Measurements from ENCODE around the gene CRYBG3. TPM values are rescaled to one million over a fixed set of nuclear protein-coding genes. Genes with fewer than 3 reads are reported as not detected.
A peak's percentile ranks its signal among the peaks of the same experiment; 100 is the strongest.

CRYBG3 gene
- polyA plus RNA-seq, 1 donor (not counting 4 experiments of a cell fraction or from before 2014, with no cell fraction given) = 6.9 TPM

DNA sequence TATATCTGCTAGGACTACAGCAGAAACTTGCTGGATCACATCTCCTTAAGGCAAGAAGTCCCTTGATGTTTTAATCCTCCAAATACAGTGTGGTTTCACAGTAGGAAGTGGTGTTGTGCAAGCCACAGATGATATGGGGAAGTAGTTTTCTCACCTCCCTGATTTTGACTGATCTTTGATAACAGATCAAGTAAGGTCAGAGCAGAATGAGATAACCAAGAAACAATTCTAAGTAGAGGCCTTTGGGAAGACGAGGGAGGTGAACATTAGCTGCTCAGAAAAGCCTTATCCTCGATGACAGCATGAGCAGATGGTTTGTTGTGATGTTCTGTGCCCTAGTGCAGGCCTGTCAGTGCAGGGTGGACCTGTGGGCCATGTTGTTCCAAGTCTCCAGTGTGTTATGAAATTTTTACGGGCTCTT lies 89.1 kb downstream of the CRYBG3 start:
- H3K4me2 ChIP-seq (ENCODE audit: control insufficient read depth, extremely low read depth, insufficient read depth, low read depth, low read length) = no peak overlapping the region
- H3K9me1 ChIP-seq (ENCODE audit: control insufficient read depth, extremely low read depth, insufficient read depth, low read length) = no peaks in the 10 kb centered on the region
- no peaks in the 10 kb centered on the region for H3K79me2 ChIP-seq (ENCODE audit: control insufficient read depth, insufficient read depth, low read length)
- peak; percentile 41 for FAIRE-seq
- H3K4me3 ChIP-seq (ENCODE audit: control insufficient read depth in 2 of 3, extremely low read depth in 1 of 3, insufficient read depth in 2 of 3, low read depth in 1 of 3, low read length in 3 of 3) = no peak overlapping the region
- no peak overlapping the region for H3K9ac ChIP-seq (ENCODE audit: control insufficient read depth, extremely low read depth, insufficient read depth, low read length)
- H3K27ac ChIP-seq (ENCODE audit: control insufficient read depth, insufficient read depth, low read length) = no peak overlapping the region
- DNase-seq (ENCODE audit: low read depth, low spot score) = no peak
- no peaks in the 10 kb centered on the region for H3K9me3 ChIP-seq (ENCODE audit: control insufficient read depth, low read depth, low read length)
- H3K36me3 ChIP-seq (ENCODE audit: control insufficient read depth in 2 of 2, extremely low read depth in 1 of 2, insufficient read depth in 2 of 2, low read length in 2 of 2) = no peaks in the 10 kb centered on the region
- TF ChIP-seq EZH2 (IDR thresholded peaks at IDR 0.05; ENCODE audit: low read length) = no peak
- no peak overlapping the region for H2AFZ ChIP-seq (ENCODE audit: control insufficient read depth, low read length)
- no peaks in the 10 kb centered on the region for H4K20me1 ChIP-seq (ENCODE audit: control insufficient read depth, extremely low read depth, insufficient read depth, low read length)
- H3K4me1 ChIP-seq (ENCODE audit: control insufficient read depth, extremely low read depth, insufficient read depth, low read length) = peaks cover 17% of the 10 kb centered on the region
- no peaks in the 10 kb centered on the region for H3K27me3 ChIP-seq (ENCODE audit: control insufficient read depth, extremely low read depth, insufficient read depth, low read length)
- dilution Hi-C loops (cut with MboI; ENCODE audit: extremely low pct_ligation_motif_present, low sequenced_read_pairs) = no loop called here

DNA sequence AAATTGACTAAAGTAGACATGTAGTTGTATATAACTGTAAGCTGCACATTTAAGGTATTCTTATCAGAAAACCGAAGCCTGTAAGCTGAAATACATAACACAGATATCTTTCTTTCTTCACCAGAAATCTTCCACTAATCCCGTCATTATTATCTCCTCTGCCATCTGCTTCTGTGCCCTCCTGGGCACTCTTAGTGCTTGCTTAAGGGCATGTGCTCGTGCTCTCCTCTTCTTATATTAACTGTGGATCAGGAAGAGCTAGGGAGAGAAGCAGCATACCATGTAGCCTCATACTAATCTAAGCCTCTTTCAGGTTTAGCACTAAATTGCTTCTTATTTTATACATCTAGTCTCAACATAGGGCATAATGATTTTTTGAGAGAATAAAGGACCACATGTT lies 89.6 kb downstream of the CRYBG3 start:
- no peaks in the 10 kb centered on the region for H3K36me3 ChIP-seq (ENCODE audit: control insufficient read depth in 2 of 2, extremely low read depth in 1 of 2, insufficient read depth in 2 of 2, low read length in 2 of 2)
- H3K9ac ChIP-seq (ENCODE audit: control insufficient read depth, extremely low read depth, insufficient read depth, low read length) = no peak overlapping the region
- H3K4me2 ChIP-seq (ENCODE audit: control insufficient read depth, extremely low read depth, insufficient read depth, low read depth, low read length) = no peak overlapping the region
- H3K27ac ChIP-seq (ENCODE audit: control insufficient read depth, insufficient read depth, low read length) = no peak overlapping the region
- TF ChIP-seq, protein P1, sequence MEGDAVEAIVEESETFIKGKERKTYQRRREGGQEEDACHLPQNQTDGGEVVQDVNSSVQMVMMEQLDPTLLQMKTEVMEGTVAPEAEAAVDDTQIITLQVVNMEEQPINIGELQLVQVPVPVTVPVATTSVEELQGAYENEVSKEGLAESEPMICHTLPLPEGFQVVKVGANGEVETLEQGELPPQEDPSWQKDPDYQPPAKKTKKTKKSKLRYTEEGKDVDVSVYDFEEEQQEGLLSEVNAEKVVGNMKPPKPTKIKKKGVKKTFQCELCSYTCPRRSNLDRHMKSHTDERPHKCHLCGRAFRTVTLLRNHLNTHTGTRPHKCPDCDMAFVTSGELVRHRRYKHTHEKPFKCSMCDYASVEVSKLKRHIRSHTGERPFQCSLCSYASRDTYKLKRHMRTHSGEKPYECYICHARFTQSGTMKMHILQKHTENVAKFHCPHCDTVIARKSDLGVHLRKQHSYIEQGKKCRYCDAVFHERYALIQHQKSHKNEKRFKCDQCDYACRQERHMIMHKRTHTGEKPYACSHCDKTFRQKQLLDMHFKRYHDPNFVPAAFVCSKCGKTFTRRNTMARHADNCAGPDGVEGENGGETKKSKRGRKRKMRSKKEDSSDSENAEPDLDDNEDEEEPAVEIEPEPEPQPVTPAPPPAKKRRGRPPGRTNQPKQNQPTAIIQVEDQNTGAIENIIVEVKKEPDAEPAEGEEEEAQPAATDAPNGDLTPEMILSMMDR (optimal IDR thresholded peaks at IDR 0.05 in 1 of 3, IDR thresholded peaks at IDR 0.05 in 1 of 3, conservative IDR thresholded peaks at IDR 0.05 in 1 of 3; ENCODE audit: extremely low read depth in 1 of 3, insufficient read depth in 2 of 3, low read length in 3 of 3) = no peak
- no peak for TF ChIP-seq EZH2 (IDR thresholded peaks at IDR 0.05; ENCODE audit: low read length)
- H3K4me1 ChIP-seq (ENCODE audit: control insufficient read depth, extremely low read depth, insufficient read depth, low read length) = peaks cover 17% of the 10 kb centered on the region
- no peak overlapping the region for H2AFZ ChIP-seq (ENCODE audit: control insufficient read depth, low read length)
- dilution Hi-C loops (cut with MboI; ENCODE audit: extremely low pct_ligation_motif_present, low sequenced_read_pairs) = no loop called here
- DNase-seq (ENCODE audit: low read depth, low spot score) = no peak
- H4K20me1 ChIP-seq (ENCODE audit: control insufficient read depth, extremely low read depth, insufficient read depth, low read length) = no peaks in the 10 kb centered on the region
- H3K9me3 ChIP-seq (ENCODE audit: control insufficient read depth, low read depth, low read length) = no peaks in the 10 kb centered on the region
- no peak overlapping the region for H3K4me3 ChIP-seq (ENCODE audit: control insufficient read depth in 2 of 3, extremely low read depth in 1 of 3, insufficient read depth in 2 of 3, low read depth in 1 of 3, low read length in 3 of 3)
- no peaks in the 10 kb centered on the region for H3K79me2 ChIP-seq (ENCODE audit: control insufficient read depth, insufficient read depth, low read length)
- no peaks in the 10 kb centered on the region for H3K27me3 ChIP-seq (ENCODE audit: control insufficient read depth, extremely low read depth, insufficient read depth, low read length)
- no peaks in the 10 kb centered on the region for H3K9me1 ChIP-seq (ENCODE audit: control insufficient read depth, extremely low read depth, insufficient read depth, low read length)
- FAIRE-seq = no peak

DNA sequence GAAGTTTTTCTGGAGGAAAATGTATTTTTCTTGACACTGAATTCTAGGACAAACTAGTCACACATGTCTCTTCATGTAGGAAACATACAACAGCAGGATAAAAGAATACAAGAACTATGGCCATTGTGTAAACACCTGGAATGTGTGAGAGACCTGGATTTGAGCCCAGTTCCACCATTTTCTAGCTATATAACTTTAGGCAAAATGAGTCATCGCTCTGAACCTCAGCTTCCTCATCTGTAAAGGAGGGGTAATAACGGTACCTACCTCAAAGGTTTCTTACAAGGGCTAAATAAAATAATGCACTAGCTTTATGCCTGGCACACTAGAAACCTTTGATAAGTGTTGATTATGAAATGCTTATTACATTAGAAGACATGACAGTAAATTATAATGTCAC lies 92.6 kb downstream of the CRYBG3 start:
- no peaks in the 10 kb centered on the region for H3K27me3 ChIP-seq (ENCODE audit: control insufficient read depth, extremely low read depth, insufficient read depth, low read length)
- H3K79me2 ChIP-seq (ENCODE audit: control insufficient read depth, insufficient read depth, low read length) = no peaks in the 10 kb centered on the region
- dilution Hi-C loops (cut with MboI; ENCODE audit: extremely low pct_ligation_motif_present, low sequenced_read_pairs) = no loop called here
- no peak overlapping the region for H3K4me3 ChIP-seq (ENCODE audit: control insufficient read depth in 2 of 3, extremely low read depth in 1 of 3, insufficient read depth in 2 of 3, low read depth in 1 of 3, low read length in 3 of 3)
- no peaks in the 10 kb centered on the region for H3K36me3 ChIP-seq (ENCODE audit: control insufficient read depth in 2 of 2, extremely low read depth in 1 of 2, insufficient read depth in 2 of 2, low read length in 2 of 2)
- H3K4me1 ChIP-seq (ENCODE audit: control insufficient read depth, extremely low read depth, insufficient read depth, low read length) = peaks cover 28% of the 10 kb centered on the region
- H3K27ac ChIP-seq (ENCODE audit: control insufficient read depth, insufficient read depth, low read length) = no peak overlapping the region
- no peak for TF ChIP-seq EZH2 (IDR thresholded peaks at IDR 0.05; ENCODE audit: low read length)
- TF ChIP-seq, protein P1 (optimal IDR thresholded peaks at IDR 0.05 in 1 of 3, IDR thresholded peaks at IDR 0.05 in 1 of 3, conservative IDR thresholded peaks at IDR 0.05 in 1 of 3; ENCODE audit: extremely low read depth in 1 of 3, insufficient read depth in 2 of 3, low read length in 3 of 3) = no peak
- H3K9me1 ChIP-seq (ENCODE audit: control insufficient read depth, extremely low read depth, insufficient read depth, low read length) = no peaks in the 10 kb centered on the region
- no peaks in the 10 kb centered on the region for H3K9me3 ChIP-seq (ENCODE audit: control insufficient read depth, low read depth, low read length)
- DNase-seq (ENCODE audit: low read depth, low spot score) (peak; percentile 62), FAIRE-seq (peak; percentile 98)
- H3K4me2 ChIP-seq (ENCODE audit: control insufficient read depth, extremely low read depth, insufficient read depth, low read depth, low read length) = peak overlapping the region; percentile 40
- no peaks in the 10 kb centered on the region for H4K20me1 ChIP-seq (ENCODE audit: control insufficient read depth, extremely low read depth, insufficient read depth, low read length)
- H2AFZ ChIP-seq (ENCODE audit: control insufficient read depth, low read length) = no peak overlapping the region
- H3K9ac ChIP-seq (ENCODE audit: control insufficient read depth, extremely low read depth, insufficient read depth, low read length) = no peak overlapping the region
